K562 (cell line): ENCODE results near the gene AKAP12. TPM values are rescaled to one million over a fixed set of nuclear protein-coding genes. Genes with fewer than 3 reads are reported as not detected.

Source experiments
- CCNT2 ChIP-seq: IDR thresholded peaks from 2 replicates; pipeline ENCODE4 v1.6.1; 2011; ENCODE audit warnings: borderline replicate concordance, low read depth, mild to moderate bottlenecking, moderate library complexity, mixed read lengths, low read length; ENCODE audit not compliant: insufficient read length; ENCODE audit errors: extremely low read depth
- JUND ChIP-seq, 2 experiments: IDR thresholded peaks; 2 replicates in 1 of 2; 3 replicates in 1 of 2; pipeline ENCODE4 v1.6.1; 2011; ENCODE audit warnings: borderline replicate concordance in 2 of 2, low read depth in 2 of 2, low read length in 2 of 2, improper control_type of control experiment in 1 of 2, missing biosample characterization in 1 of 2, missing genetic modification characterization in 1 of 2, missing genetic modification reagents in 1 of 2
- MAZ ChIP-seq, 2 experiments: fragments of 450-650 bp in 1 of 2; sonication (generic) in 1 of 2; formaldehyde crosslinking; IDR thresholded peaks in 1 of 2; conservative IDR thresholded peaks in 1 of 2; 2 replicates each; pipeline versions ENCODE4 v1.4.0 to v1.5.0; 2020; ENCODE audit warnings: mild to moderate bottlenecking in 1 of 2, missing genetic modification reagents in 1 of 2
- NCOA6 ChIP-seq: fragments of 450-650 bp; IDR thresholded peaks from 2 replicates; pipeline ENCODE4 v1.6.1; 2017; ENCODE audit warnings: mild to moderate bottlenecking
- NR3C1 ChIP-seq: sonication (generic); formaldehyde crosslinking; IDR thresholded peaks from 2 replicates; pipeline ENCODE4 v1.8.1; 2022; ENCODE audit warnings: missing genetic modification reagents
- PHF8 ChIP-seq: fragments of 200-600 bp; sonication (generic); IDR thresholded peaks from 2 replicates; pipeline ENCODE4 v1.6.1; 2012; ENCODE audit warnings: mixed run types, mild to moderate bottlenecking, inconsistent platforms, low read length, moderate library complexity, borderline replicate concordance
- TRIM24 ChIP-seq, 2 experiments: fragments of 450-650 bp; IDR thresholded peaks; 2 replicates each; pipeline ENCODE4 v1.6.1; 2016
- ZFP1 ChIP-seq: fragments of 450-650 bp; formaldehyde crosslinking; IDR thresholded peaks from 2 replicates; pipeline ENCODE4 v1.4.0; 2020; ENCODE audit warnings: mild to moderate bottlenecking, mixed read lengths
- ZNF224 ChIP-seq: sonication (generic); formaldehyde crosslinking; IDR thresholded peaks from 2 replicates; pipeline ENCODE4 v1.8.0; 2022; ENCODE audit warnings: mild to moderate bottlenecking, missing genetic modification reagents
- ZNF41 ChIP-seq: fragments of 250-450 bp; sonication (Bioruptor Pico); conservative IDR thresholded peaks from 2 replicates; pipeline ENCODE4 v1.4.0; 2020; ENCODE audit warnings: mild to moderate bottlenecking
- ZNF766 ChIP-seq: fragments of 200-800 bp; sonication (Bioruptor generic); conservative IDR thresholded peaks from 2 replicates; pipeline ENCODE4 v1.6.1; 2016; ENCODE audit warnings: missing genetic modification characterization, missing compliant biosample characterization
- polyA plus RNA-seq, 8 experiments: library from polyadenylated mRNA; depleted of rRNA in 4 of 8; stranded (reverse) in 5 of 8; unstranded in 3 of 8; fragments of >200 nt; fragmentation: Nextera tagmentation in 2 of 8; fragmentation: Illumina TruSeq in 1 of 8; extraction: Ambion mirVana in 2 of 8; extraction: Trizol in 1 of 8; gene quantifications; 2 replicates each; pipeline versions ENCODE4 v1.2.1 to v1.2.3, GENCODE V29; 2011 to 2014; ENCODE audit warnings: inconsistent platforms in 1 of 8, missing spikeins in 1 of 8
- total RNA-seq, 7 experiments: library from RNA; depleted of rRNA in 6 of 7; stranded (reverse); fragments of >200 nt in 6 of 7; fragmentation: Illumina TruSeq in 2 of 7; extraction: Trizol in 2 of 7; gene quantifications; 2 replicates each; pipeline versions ENCODE4 v1.2.1 to v1.2.3, GENCODE V29; 2011 to 2021; ENCODE audit warnings: low replicate concordance in 1 of 7
- TF ChIP-seq, protein P1 (sequence below): fragments of 450-650 bp; IDR thresholded peaks from 2 replicates; pipeline ENCODE4 v1.7.0; 2016; ENCODE audit warnings: borderline replicate concordance
- TF ChIP-seq, protein P2 (sequence below), 2 experiments: fragments of 450-650 bp in 1 of 2; sonication (generic) in 1 of 2; formaldehyde crosslinking in 1 of 2; IDR thresholded peaks; 2 replicates each; pipeline versions ENCODE4 v1.7.1 to v1.9.0; 2016 to 2022; ENCODE audit warnings: inconsistent platforms in 1 of 2, mild to moderate bottlenecking in 1 of 2, missing genetic modification reagents in 1 of 2
- TF ChIP-seq, protein P3 (sequence below): fragments of 450-650 bp; conservative IDR thresholded peaks from 2 replicates; pipeline ENCODE4 v1.6.1; 2016; ENCODE audit warnings: missing genetic modification characterization, low read depth, mild to moderate bottlenecking, control low read depth, missing compliant biosample characterization

The AKAP12 gene
- total and polyA plus RNA-seq, 9 of the 15 experiments (the other 6 are each of a cell fraction or from before 2014, with no cell fraction given) = 0.08 to 2.0 (median 0.62) TPM

DNA sequence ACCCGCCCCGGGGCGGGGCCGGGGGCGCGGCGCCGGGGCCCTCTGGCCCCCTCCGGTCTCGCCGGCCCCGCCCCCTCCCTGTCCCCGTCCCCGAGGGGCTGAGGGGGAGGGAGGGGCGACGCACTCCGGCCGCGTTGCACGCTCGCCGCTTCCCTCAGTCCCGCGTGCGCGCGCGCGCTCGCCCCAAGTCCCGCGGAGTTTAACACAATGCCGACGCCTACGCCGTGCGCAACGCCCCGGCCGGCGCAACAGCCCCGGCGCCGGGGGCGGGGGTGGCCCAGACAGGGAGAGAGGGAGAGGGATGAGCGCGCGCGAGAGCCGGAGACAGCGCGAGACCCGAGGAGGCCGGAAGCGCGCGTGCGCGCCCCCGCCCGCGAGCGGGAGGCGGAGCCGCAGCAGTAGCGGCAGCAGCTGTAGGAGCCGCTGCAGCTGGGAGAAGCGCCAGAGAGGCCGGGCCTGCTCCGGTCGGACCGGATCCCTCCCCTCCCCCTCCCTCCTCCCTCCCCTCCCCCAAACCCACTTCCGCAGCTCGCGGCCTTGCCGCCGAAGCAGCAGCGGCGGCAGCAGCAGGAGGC, 150.6 kb downstream of the AKAP12 start (continued):
- peak; percentile 99 to 100 for TF ChIP-seq MAZ (CRISPR knock-in tag; conservative IDR thresholded peaks at IDR 0.05 in 1 of 2, IDR thresholded peaks at IDR 0.05 in 1 of 2)
- TF ChIP-seq, protein P1, sequence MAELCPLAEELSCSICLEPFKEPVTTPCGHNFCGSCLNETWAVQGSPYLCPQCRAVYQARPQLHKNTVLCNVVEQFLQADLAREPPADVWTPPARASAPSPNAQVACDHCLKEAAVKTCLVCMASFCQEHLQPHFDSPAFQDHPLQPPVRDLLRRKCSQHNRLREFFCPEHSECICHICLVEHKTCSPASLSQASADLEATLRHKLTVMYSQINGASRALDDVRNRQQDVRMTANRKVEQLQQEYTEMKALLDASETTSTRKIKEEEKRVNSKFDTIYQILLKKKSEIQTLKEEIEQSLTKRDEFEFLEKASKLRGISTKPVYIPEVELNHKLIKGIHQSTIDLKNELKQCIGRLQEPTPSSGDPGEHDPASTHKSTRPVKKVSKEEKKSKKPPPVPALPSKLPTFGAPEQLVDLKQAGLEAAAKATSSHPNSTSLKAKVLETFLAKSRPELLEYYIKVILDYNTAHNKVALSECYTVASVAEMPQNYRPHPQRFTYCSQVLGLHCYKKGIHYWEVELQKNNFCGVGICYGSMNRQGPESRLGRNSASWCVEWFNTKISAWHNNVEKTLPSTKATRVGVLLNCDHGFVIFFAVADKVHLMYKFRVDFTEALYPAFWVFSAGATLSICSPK = no peak
- TF ChIP-seq ZNF41 (CRISPR knock-in tag) = no peak
- no peak; the same call in 1 of the 2 replicates for TF ChIP-seq ZNF766 (CRISPR knock-in tag)
- no peak for TF ChIP-seq JUND (IDR thresholded peaks at IDR 0.05; ENCODE audit: borderline replicate concordance, low read depth, low read length)
- TF ChIP-seq JUND (tag; IDR thresholded peaks at IDR 0.05; ENCODE audit: borderline replicate concordance, low read depth, low read length) = no peak; the same call in 2 of the 3 replicates
- TF ChIP-seq CCNT2 = peak; percentile 91
- TF ChIP-seq PHF8 = no peak; the same call in 1 of the 2 replicates
- TF ChIP-seq ZNF224 = no peak
- TF ChIP-seq TRIM24 (IDR thresholded peaks at IDR 0.05) = peak in 1 of 2 experiments; percentile 40; a peak in 1 of 4 replicates
- peak; percentile 60; the same call in 1 of the 2 replicates for TF ChIP-seq NCOA6
- TF ChIP-seq, protein P2, sequence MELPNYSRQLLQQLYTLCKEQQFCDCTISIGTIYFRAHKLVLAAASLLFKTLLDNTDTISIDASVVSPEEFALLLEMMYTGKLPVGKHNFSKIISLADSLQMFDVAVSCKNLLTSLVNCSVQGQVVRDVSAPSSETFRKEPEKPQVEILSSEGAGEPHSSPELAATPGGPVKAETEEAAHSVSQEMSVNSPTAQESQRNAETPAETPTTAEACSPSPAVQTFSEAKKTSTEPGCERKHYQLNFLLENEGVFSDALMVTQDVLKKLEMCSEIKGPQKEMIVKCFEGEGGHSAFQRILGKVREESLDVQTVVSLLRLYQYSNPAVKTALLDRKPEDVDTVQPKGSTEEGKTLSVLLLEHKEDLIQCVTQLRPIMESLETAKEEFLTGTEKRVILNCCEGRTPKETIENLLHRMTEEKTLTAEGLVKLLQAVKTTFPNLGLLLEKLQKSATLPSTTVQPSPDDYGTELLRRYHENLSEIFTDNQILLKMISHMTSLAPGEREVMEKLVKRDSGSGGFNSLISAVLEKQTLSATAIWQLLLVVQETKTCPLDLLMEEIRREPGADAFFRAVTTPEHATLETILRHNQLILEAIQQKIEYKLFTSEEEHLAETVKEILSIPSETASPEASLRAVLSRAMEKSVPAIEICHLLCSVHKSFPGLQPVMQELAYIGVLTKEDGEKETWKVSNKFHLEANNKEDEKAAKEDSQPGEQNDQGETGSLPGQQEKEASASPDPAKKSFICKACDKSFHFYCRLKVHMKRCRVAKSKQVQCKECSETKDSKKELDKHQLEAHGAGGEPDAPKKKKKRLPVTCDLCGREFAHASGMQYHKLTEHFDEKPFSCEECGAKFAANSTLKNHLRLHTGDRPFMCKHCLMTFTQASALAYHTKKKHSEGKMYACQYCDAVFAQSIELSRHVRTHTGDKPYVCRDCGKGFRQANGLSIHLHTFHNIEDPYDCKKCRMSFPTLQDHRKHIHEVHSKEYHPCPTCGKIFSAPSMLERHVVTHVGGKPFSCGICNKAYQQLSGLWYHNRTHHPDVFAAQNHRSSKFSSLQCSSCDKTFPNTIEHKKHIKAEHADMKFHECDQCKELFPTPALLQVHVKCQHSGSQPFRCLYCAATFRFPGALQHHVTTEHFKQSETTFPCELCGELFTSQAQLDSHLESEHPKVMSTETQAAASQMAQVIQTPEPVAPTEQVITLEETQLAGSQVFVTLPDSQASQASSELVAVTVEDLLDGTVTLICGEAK (IDR thresholded peaks at IDR 0.05) = 0 out of 2 replicates have a peak, but pooled peaks have one; percentile 53
- TF ChIP-seq, protein P2 (CRISPR knock-in tag; IDR thresholded peaks at IDR 0.05) = no peak
- TF ChIP-seq, protein P3, sequence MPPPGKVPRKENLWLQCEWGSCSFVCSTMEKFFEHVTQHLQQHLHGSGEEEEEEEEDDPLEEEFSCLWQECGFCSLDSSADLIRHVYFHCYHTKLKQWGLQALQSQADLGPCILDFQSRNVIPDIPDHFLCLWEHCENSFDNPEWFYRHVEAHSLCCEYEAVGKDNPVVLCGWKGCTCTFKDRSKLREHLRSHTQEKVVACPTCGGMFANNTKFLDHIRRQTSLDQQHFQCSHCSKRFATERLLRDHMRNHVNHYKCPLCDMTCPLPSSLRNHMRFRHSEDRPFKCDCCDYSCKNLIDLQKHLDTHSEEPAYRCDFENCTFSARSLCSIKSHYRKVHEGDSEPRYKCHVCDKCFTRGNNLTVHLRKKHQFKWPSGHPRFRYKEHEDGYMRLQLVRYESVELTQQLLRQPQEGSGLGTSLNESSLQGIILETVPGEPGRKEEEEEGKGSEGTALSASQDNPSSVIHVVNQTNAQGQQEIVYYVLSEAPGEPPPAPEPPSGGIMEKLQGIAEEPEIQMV (tag) = no peak
- no peak for TF ChIP-seq NR3C1
- TF ChIP-seq ZFP1 = no peak
